OCI-LY1 (cell line): Measurements from ENCODE around the gene ZMIZ1.

Experiments
- EZH2 ChIP-seq: fragments of 200-600 bp; sonication (generic), shearing (Covaris generic); IDR thresholded peaks from 2 replicates; pipeline ENCODE4 v1.8.0; 2017; ENCODE audit warnings: borderline replicate concordance, mixed run types, mild to moderate bottlenecking, antibody characterized with exemption, low read length, moderate library complexity, mixed read lengths
- TF ChIP-seq, protein P1 (sequence below): fragments of 200-600 bp; sonication (generic), shearing (Covaris generic); IDR thresholded peaks from 2 replicates; pipeline ENCODE4 v1.5.1; 2017; ENCODE audit warnings: mild to moderate bottlenecking, antibody characterized with exemption, low read length, moderate library complexity, mixed read lengths

DNA sequence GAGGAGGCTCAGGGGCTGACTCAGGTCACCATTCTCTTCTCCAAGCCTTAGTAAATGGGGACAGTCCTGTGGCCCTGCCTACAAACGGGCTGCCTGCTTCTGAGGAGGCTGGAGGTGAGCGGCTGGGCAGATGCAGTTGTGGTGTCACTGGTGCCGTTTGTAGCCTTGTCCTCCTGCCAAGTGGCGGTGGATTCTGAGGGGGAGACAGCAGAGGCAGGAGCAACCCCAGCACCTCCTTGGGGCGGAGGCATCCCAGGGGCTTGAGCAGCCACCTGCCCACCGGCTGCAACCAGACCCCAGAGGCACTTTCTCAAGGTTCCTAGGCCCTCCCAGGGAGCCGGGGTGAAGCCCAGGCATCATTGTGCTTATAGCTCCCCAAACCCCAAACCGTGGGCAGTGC, 112.5 kb downstream of the ZMIZ1 start:
- TF ChIP-seq, protein P1, sequence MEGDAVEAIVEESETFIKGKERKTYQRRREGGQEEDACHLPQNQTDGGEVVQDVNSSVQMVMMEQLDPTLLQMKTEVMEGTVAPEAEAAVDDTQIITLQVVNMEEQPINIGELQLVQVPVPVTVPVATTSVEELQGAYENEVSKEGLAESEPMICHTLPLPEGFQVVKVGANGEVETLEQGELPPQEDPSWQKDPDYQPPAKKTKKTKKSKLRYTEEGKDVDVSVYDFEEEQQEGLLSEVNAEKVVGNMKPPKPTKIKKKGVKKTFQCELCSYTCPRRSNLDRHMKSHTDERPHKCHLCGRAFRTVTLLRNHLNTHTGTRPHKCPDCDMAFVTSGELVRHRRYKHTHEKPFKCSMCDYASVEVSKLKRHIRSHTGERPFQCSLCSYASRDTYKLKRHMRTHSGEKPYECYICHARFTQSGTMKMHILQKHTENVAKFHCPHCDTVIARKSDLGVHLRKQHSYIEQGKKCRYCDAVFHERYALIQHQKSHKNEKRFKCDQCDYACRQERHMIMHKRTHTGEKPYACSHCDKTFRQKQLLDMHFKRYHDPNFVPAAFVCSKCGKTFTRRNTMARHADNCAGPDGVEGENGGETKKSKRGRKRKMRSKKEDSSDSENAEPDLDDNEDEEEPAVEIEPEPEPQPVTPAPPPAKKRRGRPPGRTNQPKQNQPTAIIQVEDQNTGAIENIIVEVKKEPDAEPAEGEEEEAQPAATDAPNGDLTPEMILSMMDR, result no peak
- TF ChIP-seq EZH2, result no peak
